HepG2 (cell line): Measurements from ENCODE around the gene STYXL2. TPM values are rescaled to one million over a fixed set of nuclear protein-coding genes. Genes with fewer than 3 reads are reported as not detected.

Source experiments
- ATAC-seq: fragments of 200-7000 bp; cut with Tn5 transposase; 3 replicates; pipeline ENCODE4 v1.9.1; 2020; ENCODE audit warnings: mild to moderate bottlenecking, moderate library complexity
- BruUV-seq: library from RNA; stranded (reverse); fragments of 400-500 nt; replicated peaks from 2 replicates; lab custom pipeline; 2021; lab: Mats Ljungman, UMichigan
- CTCF ChIA-PET: fragments of 300-600 bp; formaldehyde crosslinking; extraction: SDS; loops from one replicate; lab custom pipeline; 2021; ENCODE audit warnings: low total read pairs, inconsistent platforms, low intra/inter-chr PET ratio; lab: Yijun Ruan, JAX
- POLR2A ChIA-PET: fragments of 350-600 bp; sonication (Branson Sonifier 250); formaldehyde crosslinking; loops from one replicate; lab custom pipeline; 2020; ENCODE audit warnings: antibody characterized with exemption, inconsistent platforms; lab: Yijun Ruan, JAX
- DNase-seq: peaks from one replicate; pipeline ENCODE4 v3.0.0-alpha.2; 2015; ENCODE audit warnings: low spot score
- FAIRE-seq: peaks from 3 replicates; lab custom pipeline; 2011; peaks lifted over from hg19 to GRCh38; lab: Jason Lieb, UNC
- H2AFZ ChIP-seq: one replicate; pipeline ENCODE4 v1.6.1; 2011; ENCODE audit warnings: low read length, inconsistent platforms
- H3K27ac ChIP-seq: fragments of 300-600 bp; 3 replicates; pipeline ENCODE4 v1.8.0; 2011; ENCODE audit warnings: mixed run types, mild to moderate bottlenecking, mixed read lengths, low read length, inconsistent platforms; ENCODE audit not compliant: insufficient read depth; ENCODE audit errors: extremely low read length
- H3K27me3 ChIP-seq, 2 experiments: fragments of 200-600 bp in 1 of 2; 2 replicates in 1 of 2; 3 replicates in 1 of 2; pipeline versions ENCODE4 v1.6.0 to v1.8.0; 2011; ENCODE audit warnings: low read length in 2 of 2, mild to moderate bottlenecking in 2 of 2, moderate library complexity in 2 of 2, inconsistent platforms in 1 of 2; ENCODE audit not compliant: insufficient read depth in 2 of 2, control insufficient read depth in 1 of 2
- H3K36me3 ChIP-seq, 2 experiments: fragments of 200-600 bp in 1 of 2; replicated peaks in 1 of 2; 2 replicates in 1 of 2; 3 replicates in 1 of 2; pipeline versions ENCODE4 v1.5.1 to v1.8.0; 2011; ENCODE audit warnings: low read length in 2 of 2, inconsistent platforms in 1 of 2; ENCODE audit not compliant: insufficient read depth in 2 of 2, control insufficient read depth in 1 of 2
- H3K4me1 ChIP-seq: 2 replicates; pipeline ENCODE4 v1.5.1; 2012; ENCODE audit warnings: low read length, inconsistent platforms; ENCODE audit not compliant: insufficient read depth
- H3K4me2 ChIP-seq: 2 replicates; pipeline ENCODE4 v1.6.0; 2011; ENCODE audit warnings: low read depth, low read length, inconsistent platforms
- H3K4me3 ChIP-seq, 3 experiments: fragments of 200-600 bp in 1 of 3; sonication (generic), shearing (Covaris generic) in 1 of 3; replicated peaks in 1 of 3; 2 replicates each; pipeline ENCODE4 v1.5.1; 2011 to 2016; ENCODE audit warnings: low read length in 3 of 3, inconsistent platforms in 2 of 3, low read depth in 2 of 3, mild to moderate bottlenecking in 2 of 3, control low read depth in 1 of 3, mixed read lengths in 1 of 3; ENCODE audit not compliant: insufficient read depth in 1 of 3
- H3K79me2 ChIP-seq: one replicate; pipeline ENCODE4 v1.6.1; 2011; ENCODE audit warnings: low read length, inconsistent platforms; ENCODE audit not compliant: insufficient read depth
- H3K9ac ChIP-seq: 2 replicates; pipeline ENCODE4 v1.6.0; 2011; ENCODE audit warnings: mild to moderate bottlenecking, low read depth, low read length, inconsistent platforms; ENCODE audit not compliant: insufficient read depth
- H3K9me3 ChIP-seq: 2 replicates; pipeline ENCODE4 v1.5.1; 2012; ENCODE audit warnings: mild to moderate bottlenecking, low read length
- H4K20me1 ChIP-seq: 2 replicates; pipeline ENCODE4 v1.6.0; 2011; ENCODE audit warnings: inconsistent platforms, mild to moderate bottlenecking, low read length, moderate library complexity; ENCODE audit not compliant: insufficient read depth
- CENPBD1 ChIP-seq: sonication (generic); formaldehyde crosslinking; IDR thresholded peaks from 2 replicates; pipeline ENCODE4 v1.8.0; 2022; ENCODE audit warnings: missing genetic modification reagents, low read depth, mild to moderate bottlenecking, borderline replicate concordance
- IRF9 ChIP-seq: sonication (generic); formaldehyde crosslinking; IDR thresholded peaks from 2 replicates; pipeline ENCODE4 v1.8.0; 2022; ENCODE audit warnings: missing genetic modification reagents, mild to moderate bottlenecking, borderline replicate concordance
- MAFF ChIP-seq: IDR thresholded peaks from 2 replicates; pipeline ENCODE4 v1.6.1; 2011; ENCODE audit warnings: low read depth, low read length, improper control_type of control experiment
- PBX3 ChIP-seq: sonication (generic); formaldehyde crosslinking; IDR thresholded peaks from 2 replicates; pipeline ENCODE4 v1.8.1; 2023; ENCODE audit warnings: missing genetic modification reagents, inconsistent platforms, borderline replicate concordance
- SKIL ChIP-seq: sonication (generic); formaldehyde crosslinking; IDR thresholded peaks from 2 replicates; pipeline ENCODE4 v1.8.0; 2022; ENCODE audit warnings: missing genetic modification reagents, mild to moderate bottlenecking, moderate library complexity, borderline replicate concordance
- TCF7L2 ChIP-seq: IDR thresholded peaks from 2 replicates; pipeline ENCODE4 v1.6.1; 2011; ENCODE audit warnings: mild to moderate bottlenecking, low read depth, low read length, moderate library complexity
- ZNF101 ChIP-seq: sonication (generic); formaldehyde crosslinking; IDR thresholded peaks from 2 replicates; pipeline ENCODE4 v1.4.0; 2020; ENCODE audit warnings: mild to moderate bottlenecking, low read depth, missing genetic modification reagents, borderline replicate concordance
- ZNF20 ChIP-seq: sonication (generic); formaldehyde crosslinking; IDR thresholded peaks from 2 replicates; pipeline ENCODE4 v1.4.0; 2020; ENCODE audit warnings: mild to moderate bottlenecking, moderate library complexity, missing genetic modification reagents
- ZNF326 ChIP-seq: sonication (generic); formaldehyde crosslinking; IDR thresholded peaks from 2 replicates; pipeline ENCODE4 v1.4.0; 2020; ENCODE audit warnings: missing genetic modification reagents, borderline replicate concordance
- ZNF34 ChIP-seq: sonication (generic); formaldehyde crosslinking; IDR thresholded peaks from 2 replicates; pipeline ENCODE4 v1.4.0; 2020; ENCODE audit warnings: mild to moderate bottlenecking, missing genetic modification reagents, borderline replicate concordance
- ZNF441 ChIP-seq: sonication (generic); formaldehyde crosslinking; IDR thresholded peaks from 2 replicates; pipeline ENCODE4 v1.7.0; 2021; ENCODE audit warnings: missing genetic modification reagents, borderline replicate concordance
- ZNF616 ChIP-seq: sonication (generic); formaldehyde crosslinking; IDR thresholded peaks from 2 replicates; pipeline ENCODE4 v1.5.0; 2020; ENCODE audit warnings: low read depth, mild to moderate bottlenecking, missing genetic modification reagents
- ZNF775 ChIP-seq: sonication (generic); formaldehyde crosslinking; IDR thresholded peaks from 2 replicates; pipeline ENCODE4 v1.4.0; 2020; ENCODE audit warnings: missing genetic modification reagents, mild to moderate bottlenecking, moderate library complexity, borderline replicate concordance
- WGBS: methylation state at CpG from one replicate; pipeline ENCODE4 v1.1.6; 2017; ENCODE audit warnings: low lambda C conversion rate; 5-methylcytosine and 5-hydroxymethylcytosine counted together
- in situ Hi-C: cut with HindIII; loops from 2 replicates; pipeline ENCODE4 v1.10.0; 2017; ENCODE audit warnings: low pct_unique_long_range_greater_than_20kb; ENCODE audit not compliant: extremely low pct_ligation_motif_present
- intact Hi-C: fragments of 100-400 bp; cut with micrococcal nuclease; formaldehyde crosslinking; loops from one replicate; pipeline ENCODE4 v1.10.0; 2022; ENCODE audit not compliant: unreplicated experiment
- polyA plus RNA-seq, 8 experiments: library from polyadenylated mRNA; depleted of rRNA in 3 of 8; stranded (reverse) in 7 of 8; unstranded in 1 of 8; fragments of >200 nt; fragmentation: Illumina TruSeq in 4 of 8; extraction: Trizol in 4 of 8; gene quantifications; 2 replicates each; pipeline versions ENCODE4 v1.2.1 to v1.2.3, GENCODE V29; 2011 to 2016; ENCODE audit warnings: low read depth in 4 of 8, missing spikeins in 1 of 8, mixed read lengths in 1 of 8; ENCODE audit not compliant: insufficient read depth in 1 of 8
- total RNA-seq, 5 experiments: library from RNA; depleted of rRNA; stranded (reverse); fragments of >200 nt; fragmentation: Illumina TruSeq; extraction: Trizol; gene quantifications; 2 replicates each; pipeline ENCODE4 v1.2.3, GENCODE V29; 2016; ENCODE audit warnings: low read depth in 1 of 5

The STYXL2 gene
- total and polyA plus RNA-seq, 2 of the 13 experiments (the other 11 are each of a cell fraction or from before 2014, with no cell fraction given) = not detected

GRCh38 chr1:167094690-167095089, 815 bp downstream of the STYXL2 start:
- intact Hi-C loops (no loop called here), in situ Hi-C loops (no loop called here)
- Histone ChIP-seq H3K36me3 (no peaks in the 10 kb centered on the region), H4K20me1 (no peaks in the 10 kb centered on the region), H2AFZ (no peak overlapping the region), H3K79me2 (no peaks in the 10 kb centered on the region), H3K4me3 (no peak overlapping the region), H3K9me3 (no peaks in the 10 kb centered on the region), H3K4me2 (no peak overlapping the region), H3K27ac (no peak overlapping the region), H3K9ac (no peak overlapping the region), H3K4me1 (no peaks in the 10 kb centered on the region), H3K27me3 (0 out of 5 replicates have a peak, but pooled peaks cover 0 to 1% of the 10 kb centered on the region in 2 experiments)
- no peak for ATAC-seq
- no peak for TF ChIP-seq MAFF
- TF ChIP-seq SKIL (CRISPR knock-in tag) = no peak
- TF ChIP-seq ZNF101 (CRISPR knock-in tag) = no peak
- TF ChIP-seq IRF9 (CRISPR knock-in tag) = no peak
- no peak for TF ChIP-seq PBX3 (CRISPR knock-in tag)
- no peak for TF ChIP-seq ZNF441 (CRISPR knock-in tag)
- TF ChIP-seq TCF7L2 = no peak
- TF ChIP-seq CENPBD1 (CRISPR knock-in tag) = no peak
- TF ChIP-seq ZNF775 (CRISPR knock-in tag) = no peak
- no peak for TF ChIP-seq ZNF20 (CRISPR knock-in tag)
- no peak for TF ChIP-seq ZNF616
- TF ChIP-seq ZNF34 (CRISPR knock-in tag) = no peak
- TF ChIP-seq ZNF326 (CRISPR knock-in tag) = no peak
- WGBS = 29% methylated on average over 8 of the region's 8 CpGs
- FAIRE-seq = no peak
- ChIA-PET CTCF (no interaction called here), POLR2A (no interaction called here)
- DNase-seq = no peak
- BruUV-seq = no TSS peak
